NB4 (cell line): ENCODE measurements around the gene TFF2.

Experiments
- DNase-seq: peaks from one replicate; pipeline ENCODE4 v3.0.0; 2010; ENCODE audit warnings: low read depth
- H3K4me3 ChIP-seq: one replicate; pipeline ENCODE4 v1.5.1; 2011; ENCODE audit warnings: mild to moderate bottlenecking, low read depth, low read length, moderate library complexity
- CTCF ChIP-seq: IDR thresholded peaks from one replicate; pipeline ENCODE4 v1.5.1; 2012; ENCODE audit warnings: low read depth, low read length
- MAX ChIP-seq: IDR thresholded peaks from 2 replicates; pipeline ENCODE4 v1.6.1; 2011; ENCODE audit warnings: low read depth, low read length
- MYC ChIP-seq: IDR thresholded peaks from 2 replicates; pipeline ENCODE4 v1.6.1; 2011; ENCODE audit warnings: low read depth, low read length
- POLR2A ChIP-seq: IDR thresholded peaks from 2 replicates; pipeline ENCODE4 v1.6.1; 2011; ENCODE audit warnings: mild to moderate bottlenecking; ENCODE audit not compliant: insufficient read length; ENCODE audit errors: extremely low read depth

TFF2 gene

GRCh38 chr21:42298237-42298636 lies 52.6 kb downstream of the TFF2 start:
- DNase-seq = no peak
- no peak for TF ChIP-seq MYC
- TF ChIP-seq CTCF = no peak
- TF ChIP-seq MAX = no peak
- no peak for TF ChIP-seq POLR2A
- H3K4me3 ChIP-seq = no peak overlapping the region

GRCh38 chr21:42297377-42297776 lies 53.4 kb downstream of the TFF2 start:
- no peak for DNase-seq
- no peak overlapping the region for H3K4me3 ChIP-seq
- TF ChIP-seq MYC (no peak), CTCF (no peak), POLR2A (no peak), MAX (no peak)

GRCh38 chr21:42296501-42296900 lies 54.3 kb downstream of the TFF2 start:
- TF ChIP-seq MAX (no peak), MYC (no peak), POLR2A (no peak), CTCF (no peak)
- no peak overlapping the region for H3K4me3 ChIP-seq
- DNase-seq = no peak
